Measurements from ENCODE around the gene INPP5B. TPM values are rescaled to one million over a fixed set of nuclear protein-coding genes. Genes with fewer than 3 reads are reported as not detected.

INPP5B gene
- total and polyA plus RNA-seq, 9 of the 15 experiments (the other 6 are each of a cell fraction or from before 2014, with no cell fraction given) = 14.1 to 28.7 (median 20.9) TPM

- no peak for TF ChIP-seq BDP1 (IDR thresholded peaks at IDR 0.05; ENCODE audit: insufficient read depth, insufficient read length)
- no peak for TF ChIP-seq TEAD2 (tag; IDR thresholded peaks at IDR 0.05)
- TF ChIP-seq FOSL1 (tag; conservative IDR thresholded peaks at IDR 0.05) = peak; percentile 93
- TF ChIP-seq RCOR1 (IDR thresholded peaks at IDR 0.05; ENCODE audit: borderline replicate concordance in 1 of 2, low read depth in 2 of 2, low read length in 2 of 2) = no peak
- no peak for TF ChIP-seq ATF7 (IDR thresholded peaks at IDR 0.05)
- no peak for TF ChIP-seq ZNF253 (CRISPR knock-in tag; conservative IDR thresholded peaks at IDR 0.05)
- TF ChIP-seq HDAC1 (IDR thresholded peaks at IDR 0.05) = no peak
- TF ChIP-seq TFE3 (CRISPR knock-in tag; IDR thresholded peaks at IDR 0.05) = peak; percentile 65
- TF ChIP-seq ZNF384 (IDR thresholded peaks at IDR 0.05; ENCODE audit: low read depth, low read length) = no peak
- TF ChIP-seq PTBP1 (IDR thresholded peaks at IDR 0.05; ENCODE audit: low read depth, low read length) = no peak
- TF ChIP-seq ZNF445 (CRISPR knock-in tag; IDR thresholded peaks at IDR 0.05; ENCODE audit: low read depth) = no peak
- no peak for TF ChIP-seq CREM (IDR thresholded peaks at IDR 0.05; ENCODE audit: low read depth)
Observed at GRCh38 chr1:37865348-37866120, 81.3 kb downstream of the INPP5B start (continued).

Measured in K562 (cell line).